Mesenchymal stem cell (in vitro differentiated cells and primary cell): ENCODE measurements around the gene DHX57.
"Not testable (repeated sequence)": the region's sequence is repeated elsewhere in the genome, so short reads cannot be mapped to it uniquely, and the experiment has no call there.

Source experiments
- DNase-seq: peaks from one replicate; pipeline ENCODE4 v3.0.0-alpha.2; 2013
- H2AFZ ChIP-seq: one replicate; pipeline ENCODE4 v1.6.1; 2013; ENCODE audit warnings: low read depth, mild to moderate bottlenecking, control low read depth, inconsistent platforms, low read length, moderate library complexity
- H2AK5ac ChIP-seq: 2 replicates; pipeline ENCODE4 v1.6.1; 2013; ENCODE audit warnings: low read length, moderate library complexity, mild to moderate bottlenecking, inconsistent platforms; ENCODE audit not compliant: severe bottlenecking
- H2BK120ac ChIP-seq: one replicate; pipeline ENCODE4 v1.6.1; 2013; ENCODE audit warnings: low read depth, mild to moderate bottlenecking, inconsistent platforms, low read length, moderate library complexity
- H2BK12ac ChIP-seq, 2 experiments: one replicate each; pipeline ENCODE4 v1.6.1; 2013; ENCODE audit warnings: inconsistent platforms in 2 of 2, low read length in 2 of 2, mild to moderate bottlenecking in 2 of 2, moderate library complexity in 2 of 2, control low read depth in 1 of 2
- H2BK15ac ChIP-seq: one replicate; pipeline ENCODE4 v1.6.1; 2013; ENCODE audit warnings: mild to moderate bottlenecking, low read depth, inconsistent platforms; ENCODE audit not compliant: poor library complexity, severe bottlenecking
- H2BK5ac ChIP-seq: 2 replicates; pipeline ENCODE4 v1.6.1; 2013; ENCODE audit warnings: low read depth, mild to moderate bottlenecking, low read length, control low read depth, inconsistent platforms; ENCODE audit not compliant: poor library complexity, severe bottlenecking
- H3K14ac ChIP-seq, 2 experiments: one replicate each; pipeline ENCODE4 v1.6.1; 2013; ENCODE audit warnings: inconsistent platforms in 2 of 2, low read length in 2 of 2, control low read depth in 1 of 2, mild to moderate bottlenecking in 1 of 2, moderate library complexity in 1 of 2
- H3K18ac ChIP-seq, 2 experiments: one replicate each; pipeline ENCODE4 v1.6.1; 2013; ENCODE audit warnings: inconsistent platforms in 2 of 2, low read length in 2 of 2, control low read depth in 1 of 2, low read depth in 1 of 2, mild to moderate bottlenecking in 1 of 2
- H3K23ac ChIP-seq, 2 experiments: one replicate each; pipeline ENCODE4 v1.6.1; 2013; ENCODE audit warnings: inconsistent platforms in 2 of 2, low read length in 2 of 2, mild to moderate bottlenecking in 2 of 2, moderate library complexity in 2 of 2, control low read depth in 1 of 2
- H3K27ac ChIP-seq: 2 replicates; pipeline ENCODE4 v1.5.1; 2013; ENCODE audit warnings: mild to moderate bottlenecking, moderate library complexity, low read length, control low read depth, inconsistent platforms; ENCODE audit not compliant: poor library complexity, severe bottlenecking
- H3K27me3 ChIP-seq, 2 experiments: 2 replicates each; pipeline versions ENCODE4 v1.6.1 to v1.7.0; 2013; ENCODE audit warnings: low read length in 2 of 2, mild to moderate bottlenecking in 2 of 2, moderate library complexity in 2 of 2, control low read depth in 1 of 2, inconsistent platforms in 1 of 2; ENCODE audit not compliant: control insufficient read depth in 1 of 2, insufficient read depth in 1 of 2
- H3K36me3 ChIP-seq, 2 experiments: 2 replicates each; pipeline versions ENCODE4 v1.6.1 to v1.7.0; 2013; ENCODE audit warnings: low read length in 2 of 2, control low read depth in 1 of 2, inconsistent platforms in 1 of 2, low read depth in 1 of 2, mild to moderate bottlenecking in 1 of 2; ENCODE audit not compliant: insufficient read depth in 2 of 2, control insufficient read depth in 1 of 2
- H3K4ac ChIP-seq, 2 experiments: one replicate each; pipeline ENCODE4 v1.6.1; 2013; ENCODE audit warnings: inconsistent platforms in 2 of 2, low read length in 2 of 2, mild to moderate bottlenecking in 2 of 2, moderate library complexity in 2 of 2, control low read depth in 1 of 2, low read depth in 1 of 2
- H3K4me1 ChIP-seq: 2 replicates; pipeline ENCODE4 v1.6.1; 2013; ENCODE audit warnings: low read depth, low read length, control low read depth; ENCODE audit not compliant: control insufficient read depth, insufficient read depth
- H3K4me2 ChIP-seq: 2 replicates; pipeline ENCODE4 v1.6.1; 2013; ENCODE audit warnings: low read length, mild to moderate bottlenecking, inconsistent platforms; ENCODE audit not compliant: poor library complexity, severe bottlenecking
- H3K4me3 ChIP-seq, 2 experiments: 2 replicates each; pipeline versions ENCODE4 v1.5.1 to v1.7.0; 2013; ENCODE audit warnings: low read length in 2 of 2, mild to moderate bottlenecking in 2 of 2, control low read depth in 1 of 2, low read depth in 1 of 2; ENCODE audit not compliant: insufficient read depth in 1 of 2
- H3K79me1 ChIP-seq: replicated peaks from 2 replicates; pipeline ENCODE4 v1.6.1; 2013; ENCODE audit warnings: mild to moderate bottlenecking, control low read depth, low read length, inconsistent platforms; ENCODE audit not compliant: poor library complexity, severe bottlenecking
- H3K9ac ChIP-seq: 2 replicates; pipeline ENCODE4 v1.7.0; 2013; ENCODE audit warnings: mild to moderate bottlenecking, low read length, moderate library complexity
- H3K9me3 ChIP-seq: 2 replicates; pipeline ENCODE4 v1.7.0; 2013; ENCODE audit warnings: mild to moderate bottlenecking, low read length; ENCODE audit not compliant: control insufficient read depth
- H4K8ac ChIP-seq: one replicate; pipeline ENCODE4 v1.6.1; 2013; ENCODE audit warnings: inconsistent platforms, mild to moderate bottlenecking, low read length, moderate library complexity
- H4K91ac ChIP-seq: one replicate; pipeline ENCODE4 v1.6.1; 2013; ENCODE audit warnings: mild to moderate bottlenecking, low read length, inconsistent platforms
- WGBS: methylation state at CpG from one replicate; pipeline ENCODE4 v1.1.7; 2013; ENCODE audit warnings: mixed read lengths; 5-methylcytosine and 5-hydroxymethylcytosine counted together

DHX57 gene

GRCh38 chr2:38792321-38792720, 83.4 kb downstream of the DHX57 start:
- not testable (repeated sequence) for H4K91ac ChIP-seq, H4K8ac ChIP-seq, H3K9me3 ChIP-seq, DNase-seq, H3K79me1 ChIP-seq, H3K4me1 ChIP-seq, H2AK5ac ChIP-seq, H3K27me3 ChIP-seq, H3K4ac ChIP-seq, H3K9ac ChIP-seq, H2BK120ac ChIP-seq, H2BK15ac ChIP-seq, H2AFZ ChIP-seq, H3K36me3 ChIP-seq, H3K4me3 ChIP-seq, H3K4me2 ChIP-seq, H2BK5ac ChIP-seq, H3K18ac ChIP-seq, H3K23ac ChIP-seq, H3K14ac ChIP-seq, H2BK12ac ChIP-seq, H3K27ac ChIP-seq
- 100% methylated on average over 6 of the region's 8 CpGs for WGBS

GRCh38 chr2:38791744-38792143, 84.0 kb downstream of the DHX57 start:
- no peak overlapping the region for H2BK120ac ChIP-seq
- H3K4me1 ChIP-seq = peaks cover 2% of the 10 kb centered on the region
- no peak overlapping the region for H2AK5ac ChIP-seq
- H3K18ac ChIP-seq = no peak overlapping the region
- no peak overlapping the region for H4K8ac ChIP-seq
- H3K9ac ChIP-seq = no peak overlapping the region
- no peak for DNase-seq
- H3K79me1 ChIP-seq = no peaks in the 10 kb centered on the region
- H4K91ac ChIP-seq = no peak overlapping the region
- H3K27me3 ChIP-seq = no peaks in the 10 kb centered on the region
- no peak overlapping the region for H2BK5ac ChIP-seq
- H3K9me3 ChIP-seq = no peaks in the 10 kb centered on the region
- WGBS = 85% methylated on average over 1 of the region's 1 CpG
- no peak overlapping the region for H3K14ac ChIP-seq
- no peak overlapping the region for H3K4me2 ChIP-seq
- H3K4me3 ChIP-seq = no peak overlapping the region
- no peak overlapping the region for H3K4ac ChIP-seq
- H2AFZ ChIP-seq = no peak overlapping the region
- H3K23ac ChIP-seq = no peak overlapping the region
- H2BK12ac ChIP-seq = no peak overlapping the region
- H2BK15ac ChIP-seq = no peak overlapping the region
- H3K27ac ChIP-seq = no peak overlapping the region
- no peaks in the 10 kb centered on the region for H3K36me3 ChIP-seq

- no peak overlapping the region for H2BK120ac ChIP-seq
- no peak overlapping the region for H3K4ac ChIP-seq
- H4K8ac ChIP-seq = no peak overlapping the region
- H3K4me3 ChIP-seq = no peak overlapping the region
- H2BK12ac ChIP-seq = no peak overlapping the region
- H3K36me3 ChIP-seq = no peaks in the 10 kb centered on the region
- 91% methylated on average over 14 of the region's 14 CpGs for WGBS
- H2BK15ac ChIP-seq = no peak overlapping the region
- no peak for DNase-seq
- no peaks in the 10 kb centered on the region for H3K9me3 ChIP-seq
- no peak overlapping the region for H3K23ac ChIP-seq
- H2AK5ac ChIP-seq = no peak overlapping the region
- H3K18ac ChIP-seq = no peak overlapping the region
- H4K91ac ChIP-seq = no peak overlapping the region
- no peaks in the 10 kb centered on the region for H3K27me3 ChIP-seq
- H3K4me1 ChIP-seq = peaks cover 2% of the 10 kb centered on the region
- no peaks in the 10 kb centered on the region for H3K79me1 ChIP-seq
- H3K9ac ChIP-seq = no peak overlapping the region
- no peak overlapping the region for H3K4me2 ChIP-seq
- H3K27ac ChIP-seq = no peak overlapping the region
- H3K14ac ChIP-seq = no peak overlapping the region
- H2AFZ ChIP-seq = no peak overlapping the region
- no peak overlapping the region for H2BK5ac ChIP-seq
These were observed 86.0 kb downstream of the DHX57 start for GRCh38 chr2:38789691-38790090.

GRCh38 chr2:38788306-38788705, 87.4 kb downstream of the DHX57 start:
- Histone ChIP-seq H3K27ac (no peak overlapping the region), H2AK5ac (no peak overlapping the region), H3K23ac (no peak overlapping the region), H3K4me2 (no peak overlapping the region), H3K79me1 (no peaks in the 10 kb centered on the region), H4K8ac (no peak overlapping the region), H3K27me3 (no peaks in the 10 kb centered on the region), H3K14ac (no peak overlapping the region), H3K9ac (no peak overlapping the region), H2BK12ac (no peak overlapping the region), H2AFZ (no peak overlapping the region), H3K9me3 (no peaks in the 10 kb centered on the region), H3K36me3 (no peaks in the 10 kb centered on the region), H3K4me3 (no peak overlapping the region), H3K18ac (no peak overlapping the region), H3K4me1 (no peaks in the 10 kb centered on the region), H4K91ac (no peak overlapping the region), H2BK15ac (no peak overlapping the region), H2BK5ac (no peak overlapping the region), H2BK120ac (no peak overlapping the region), H3K4ac (no peak overlapping the region)
- 98% methylated on average over 6 of the region's 6 CpGs for WGBS
- DNase-seq = no peak
